NCI-H1048 (cell line): ENCODE results near the gene TEX19.

ENCODE experiments used
- DNase-seq: peaks from one replicate; lab custom pipeline; 2025; lab: John Stamatoyannopoulos, UW

TEX19 gene

DNA sequence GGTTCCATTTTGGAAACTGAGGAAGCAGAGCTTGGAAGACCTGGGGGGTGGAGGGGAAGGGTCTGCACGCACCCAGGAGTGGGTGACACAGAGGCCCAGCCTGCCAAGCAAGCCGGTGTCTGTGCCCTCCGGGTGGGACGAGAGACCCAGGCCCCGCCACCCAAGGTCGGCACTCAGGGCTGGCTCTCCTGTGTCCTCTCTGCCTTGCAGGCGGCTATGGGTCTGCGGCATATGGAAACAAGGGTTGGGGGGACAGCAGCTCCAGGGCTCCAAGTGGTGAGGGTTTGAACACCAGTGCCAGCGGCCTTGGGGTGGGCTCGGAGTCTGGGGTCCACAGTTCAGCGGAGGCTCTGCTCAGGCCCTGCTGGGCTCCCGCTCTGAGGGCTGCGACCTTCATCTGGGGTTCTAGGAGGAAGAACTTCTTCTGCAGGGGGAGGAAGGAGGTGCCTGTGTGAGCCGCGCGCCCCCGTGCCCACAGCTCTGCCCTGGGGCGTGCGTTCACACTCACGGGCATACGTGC is 37.0 kb upstream of the TEX19 start:
- no peak for DNase-seq

DNA sequence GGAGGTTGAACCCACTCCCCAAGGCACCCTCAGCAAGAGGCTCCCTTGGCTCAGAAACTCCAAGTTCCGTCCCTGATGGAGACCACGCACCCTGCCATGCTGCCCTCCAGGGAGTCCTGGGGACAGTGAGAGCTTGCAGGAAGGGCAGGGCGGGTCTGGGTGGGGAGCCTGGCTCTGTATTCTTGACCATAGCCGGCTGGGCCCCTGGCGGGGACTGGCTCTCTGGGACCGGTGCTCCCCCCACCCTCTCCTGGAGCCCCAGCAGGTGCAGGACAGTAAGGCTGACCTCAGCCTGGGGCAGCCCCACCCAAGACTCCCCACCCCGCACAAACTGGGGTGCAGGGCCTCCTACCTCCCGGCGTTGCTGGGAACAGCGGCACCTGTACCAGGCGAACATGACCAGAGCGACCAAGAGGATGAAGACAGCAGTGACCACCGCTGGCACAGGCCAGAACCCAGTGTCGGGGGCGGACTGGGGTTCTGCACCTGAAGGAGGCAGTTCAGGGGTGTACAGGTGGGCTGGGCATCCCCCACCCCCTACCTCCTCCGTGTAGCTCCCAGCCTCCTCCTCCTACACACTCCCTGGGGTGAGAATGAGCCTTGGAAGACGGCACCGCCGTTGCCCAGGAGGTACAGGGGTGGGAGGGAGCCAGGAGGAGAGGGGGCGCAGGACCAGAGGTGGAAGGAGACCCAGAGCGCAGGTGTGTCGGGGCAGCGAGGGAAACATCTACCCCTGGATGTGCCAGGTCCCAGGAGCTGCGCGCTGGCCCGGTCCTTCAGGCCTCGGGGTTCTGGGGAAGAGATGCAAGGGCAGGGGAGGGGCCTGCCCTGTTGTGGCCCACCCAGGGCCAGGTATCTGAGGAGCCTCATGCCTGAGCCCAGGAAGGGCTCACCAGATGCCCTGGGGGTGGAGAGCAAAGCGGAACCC is 36.3 kb upstream of the TEX19 start:
- no peak for DNase-seq

DNA sequence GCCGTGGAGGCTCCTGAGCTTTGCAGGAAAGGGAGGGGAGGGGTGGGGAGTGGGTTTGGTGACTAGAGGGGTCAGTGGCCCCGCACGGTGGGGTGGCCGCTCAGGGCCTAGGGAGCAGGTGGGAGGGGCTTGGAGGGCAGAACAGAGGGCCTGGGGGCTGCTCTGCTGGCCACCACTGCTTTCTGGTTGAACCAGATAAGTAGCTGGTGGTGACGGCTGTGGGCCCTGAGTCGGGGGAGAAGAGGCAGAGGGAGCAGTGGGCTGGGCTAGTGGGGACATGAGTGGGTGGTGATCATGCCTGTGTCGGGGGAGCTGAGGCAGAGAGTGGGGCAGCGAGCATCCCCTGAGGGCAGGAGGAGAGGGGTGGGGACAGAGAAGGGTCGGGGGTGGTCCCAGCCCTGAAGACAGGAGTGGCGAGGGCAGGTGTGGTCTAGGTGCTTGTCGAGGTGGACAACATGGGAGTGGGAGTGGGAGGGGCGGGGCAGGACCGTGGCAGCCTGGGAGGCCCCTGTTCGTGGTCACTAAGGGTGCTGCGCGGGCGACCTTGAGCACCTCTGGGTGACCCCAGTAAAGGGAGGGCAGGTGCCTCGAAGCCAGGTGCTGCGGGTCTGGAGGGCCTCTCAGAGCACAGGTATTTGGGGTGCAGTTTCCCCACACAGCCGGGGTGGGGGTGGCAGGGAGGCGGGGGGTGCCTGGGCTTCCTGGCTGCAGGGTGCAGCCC is 35.4 kb upstream of the TEX19 start:
- DNase-seq = no peak

DNA sequence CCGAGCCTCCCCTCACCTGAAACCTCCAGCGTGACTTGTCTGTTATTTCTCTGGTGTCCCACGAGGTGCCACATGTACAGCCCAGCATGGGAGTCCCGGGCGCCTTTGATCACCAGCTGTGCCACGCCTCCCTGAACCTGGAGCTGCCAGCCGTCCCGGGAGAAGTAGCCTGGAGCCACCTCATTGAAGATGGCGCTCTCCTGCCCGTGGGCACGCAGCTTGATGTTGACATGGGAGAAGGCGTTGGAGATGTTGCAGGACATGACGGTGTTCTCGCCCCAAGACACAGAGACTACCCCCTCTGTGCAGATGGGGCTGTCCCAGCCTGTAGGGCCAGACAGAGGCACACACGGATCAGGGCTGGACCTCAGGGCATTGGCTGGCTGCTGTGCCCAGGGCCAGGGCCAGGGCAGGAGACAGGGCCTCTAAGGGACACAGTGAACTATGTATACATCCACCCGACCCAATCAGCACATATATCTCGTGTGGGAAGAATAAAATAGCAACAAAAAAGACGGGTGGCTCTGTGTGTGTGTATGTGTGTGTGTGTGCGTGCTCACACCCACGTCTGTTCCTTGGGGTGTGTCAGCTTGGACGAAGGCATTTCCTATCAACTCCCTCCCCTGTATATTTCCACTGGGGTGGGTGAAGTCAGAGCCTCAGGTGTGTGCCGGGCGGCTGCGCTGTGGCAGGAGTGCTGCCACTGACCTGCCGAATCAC is 34.3 kb upstream of the TEX19 start:
- DNase-seq = no peak

DNA sequence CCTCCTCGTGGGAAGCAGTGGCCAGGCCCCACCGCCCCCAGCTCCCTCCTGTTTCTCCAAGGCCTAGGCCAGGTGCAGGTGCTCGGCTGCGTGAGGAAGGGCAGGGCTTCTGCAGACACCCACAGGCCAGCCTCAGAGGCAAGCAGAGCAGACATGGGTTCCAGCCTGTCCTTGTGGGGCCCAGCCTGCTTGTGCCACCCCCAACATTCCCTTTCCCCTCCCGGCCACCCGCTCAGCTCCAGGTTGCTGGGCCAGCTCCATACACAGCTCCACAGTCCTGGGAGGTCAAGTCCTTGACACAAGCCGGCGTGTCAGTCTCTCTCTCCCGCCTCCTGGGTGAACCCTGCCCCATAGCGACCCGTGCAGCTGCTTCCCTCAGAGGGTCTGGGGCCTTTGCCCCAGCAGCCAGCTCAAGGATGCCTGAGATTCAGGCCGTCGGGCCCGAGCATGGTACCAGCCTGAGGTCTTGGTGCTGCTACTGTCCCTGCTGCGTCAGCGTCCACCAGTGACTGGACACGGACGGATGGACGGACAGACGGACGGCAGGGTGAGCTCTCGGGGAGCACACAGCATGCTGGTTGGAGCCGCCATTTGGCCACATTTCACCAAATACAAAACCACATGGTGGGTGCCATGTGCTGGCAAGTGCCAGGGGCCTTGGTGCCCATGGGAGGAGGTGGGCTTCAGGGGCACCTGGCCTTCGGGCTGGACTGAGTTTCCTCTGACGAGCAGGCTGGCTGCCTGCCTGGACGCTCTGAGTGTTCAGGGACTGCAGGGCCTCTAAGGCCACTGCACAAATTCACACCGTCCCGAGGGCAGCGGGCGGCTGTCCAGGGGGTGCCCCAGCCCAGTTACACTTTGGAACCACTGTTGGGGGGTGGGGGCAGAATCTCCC is 33.5 kb upstream of the TEX19 start:
- no peak for DNase-seq

DNA sequence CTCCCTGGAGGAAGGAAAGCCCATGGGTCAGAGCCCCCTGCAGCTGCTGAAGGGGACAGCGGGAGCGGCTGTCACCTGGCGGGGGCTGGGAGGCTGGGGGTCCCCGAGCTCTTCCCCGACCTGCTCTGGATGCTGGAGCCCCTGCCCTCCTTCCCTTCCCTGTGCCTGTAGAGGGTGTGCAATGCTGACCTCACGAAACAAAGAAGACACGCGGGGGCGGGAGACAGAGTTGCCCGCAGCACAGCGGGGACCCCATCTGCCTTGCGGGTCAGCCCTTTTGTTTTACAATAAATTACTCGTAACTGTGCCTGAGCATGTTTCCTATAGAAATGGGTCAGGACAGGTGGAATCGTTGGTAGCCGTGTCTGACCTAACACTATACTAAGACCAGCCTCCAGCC is 31.8 kb upstream of the TEX19 start:
- no peak for DNase-seq

DNA sequence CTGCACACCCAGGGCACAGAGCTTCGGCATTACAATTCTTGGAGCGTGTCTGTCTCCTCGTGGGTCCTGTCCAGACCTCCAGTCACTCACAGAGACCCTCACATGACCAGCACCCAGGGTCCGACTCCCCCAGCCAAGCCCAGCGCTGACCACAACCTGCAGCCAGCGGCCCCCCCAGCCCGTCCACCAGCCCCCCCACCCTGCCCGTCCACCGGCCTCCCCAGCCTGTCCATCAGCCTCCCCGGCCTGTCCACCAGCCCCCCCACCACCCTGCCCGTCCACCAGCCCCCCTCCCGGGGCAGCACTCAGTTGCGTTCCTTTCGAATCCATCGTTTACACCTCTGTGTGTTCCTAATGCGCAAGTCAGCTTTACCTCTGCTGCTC is 31.3 kb upstream of the TEX19 start:
- DNase-seq = no peak

DNA sequence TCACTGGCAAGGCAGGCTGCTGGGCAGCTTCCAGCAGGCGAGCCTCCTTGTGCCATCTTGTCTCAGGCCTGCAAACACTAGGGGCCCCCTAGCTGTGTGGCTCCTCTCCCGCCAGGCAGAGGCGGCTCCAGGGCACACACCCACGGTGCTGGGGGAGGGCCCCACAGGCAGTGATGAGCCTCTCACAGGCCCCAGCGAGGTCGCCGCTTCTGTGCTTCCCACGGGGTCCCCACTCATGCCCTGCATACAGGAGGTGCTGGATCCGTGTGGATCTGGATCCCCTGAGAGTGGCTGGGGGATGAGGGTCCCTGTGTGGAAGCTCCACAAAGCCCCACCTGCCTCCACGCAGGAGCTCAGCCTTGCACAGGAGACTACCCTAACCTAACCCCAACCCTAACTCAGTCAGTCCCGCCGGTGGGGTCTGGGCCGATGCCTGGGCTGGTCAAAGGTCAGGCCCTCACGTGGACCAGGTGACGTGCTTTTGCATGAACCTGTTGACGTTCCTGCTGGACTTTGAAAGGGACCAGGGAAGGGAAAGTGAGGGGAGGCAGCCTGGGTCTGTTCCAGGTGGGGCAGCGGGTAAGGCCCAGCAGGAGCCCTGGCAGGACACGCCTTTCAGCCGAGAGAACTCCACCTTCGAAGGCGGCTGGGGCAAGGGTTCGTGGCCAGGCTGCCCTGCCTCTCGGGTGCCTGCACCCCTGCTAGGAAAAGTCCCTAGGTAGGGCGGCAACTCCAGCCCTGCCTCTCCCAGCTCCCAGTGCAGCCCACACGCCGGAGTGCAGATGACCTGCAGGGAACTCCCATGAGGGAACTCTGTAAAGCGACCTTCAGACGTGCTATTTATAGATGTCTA is 30.7 kb upstream of the TEX19 start:
- no peak for DNase-seq

DNA sequence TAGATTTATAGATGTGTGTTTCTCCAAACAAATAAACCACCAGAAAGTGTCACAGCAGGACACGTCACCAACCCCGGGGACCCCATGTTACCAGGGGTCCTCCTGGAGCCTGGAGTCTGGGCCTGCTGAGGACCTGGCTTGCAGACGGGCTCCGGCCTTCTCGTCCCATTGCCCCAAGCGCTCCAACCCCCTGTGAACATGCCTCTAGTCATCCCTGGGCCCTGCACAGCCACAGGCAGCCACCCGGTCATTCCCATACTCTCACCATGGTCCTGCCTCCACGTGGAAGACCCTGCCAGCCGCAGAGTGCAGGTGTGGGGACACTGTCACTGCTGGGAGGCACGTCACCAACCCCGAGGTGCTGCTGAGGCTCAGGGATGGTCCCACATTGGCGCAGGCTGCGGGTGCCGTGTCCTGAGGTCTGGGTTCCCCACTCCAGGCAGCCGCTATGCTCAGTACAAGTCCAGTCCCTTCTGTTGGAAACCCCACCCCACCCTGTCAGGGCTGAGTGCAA is 30.0 kb upstream of the TEX19 start:
- no peak for DNase-seq

DNA sequence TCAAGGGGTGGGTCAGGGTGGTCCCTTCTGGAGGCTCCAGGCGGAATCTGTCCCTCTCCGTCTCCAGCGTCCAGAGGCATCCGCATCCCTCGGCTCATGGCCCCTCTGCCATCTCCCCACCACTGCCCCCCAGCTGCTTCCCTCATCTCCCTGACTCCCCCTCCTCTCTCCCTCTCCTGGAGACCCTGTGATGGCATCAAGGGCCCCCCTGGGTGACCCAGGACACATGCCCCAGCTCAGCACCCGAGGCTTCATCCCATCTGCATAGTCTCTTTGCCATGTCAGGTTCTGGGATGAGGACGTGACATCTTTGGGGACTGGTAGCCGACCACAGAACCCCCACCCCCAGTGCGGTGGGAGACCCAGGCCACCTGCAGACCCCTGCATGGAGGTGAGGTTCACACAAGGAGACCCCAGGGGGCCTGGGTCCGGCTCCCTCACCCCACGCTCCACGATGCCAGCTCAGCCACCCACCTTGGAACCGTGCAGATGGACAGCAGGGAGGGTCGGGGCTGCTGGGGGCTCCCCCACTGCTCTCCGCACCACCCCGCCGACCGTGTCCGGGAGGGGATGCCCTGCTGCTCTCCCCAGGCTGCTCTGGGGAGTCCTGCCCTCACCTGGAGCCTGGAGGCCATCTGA is 29.2 kb upstream of the TEX19 start:
- no peak for DNase-seq

DNA sequence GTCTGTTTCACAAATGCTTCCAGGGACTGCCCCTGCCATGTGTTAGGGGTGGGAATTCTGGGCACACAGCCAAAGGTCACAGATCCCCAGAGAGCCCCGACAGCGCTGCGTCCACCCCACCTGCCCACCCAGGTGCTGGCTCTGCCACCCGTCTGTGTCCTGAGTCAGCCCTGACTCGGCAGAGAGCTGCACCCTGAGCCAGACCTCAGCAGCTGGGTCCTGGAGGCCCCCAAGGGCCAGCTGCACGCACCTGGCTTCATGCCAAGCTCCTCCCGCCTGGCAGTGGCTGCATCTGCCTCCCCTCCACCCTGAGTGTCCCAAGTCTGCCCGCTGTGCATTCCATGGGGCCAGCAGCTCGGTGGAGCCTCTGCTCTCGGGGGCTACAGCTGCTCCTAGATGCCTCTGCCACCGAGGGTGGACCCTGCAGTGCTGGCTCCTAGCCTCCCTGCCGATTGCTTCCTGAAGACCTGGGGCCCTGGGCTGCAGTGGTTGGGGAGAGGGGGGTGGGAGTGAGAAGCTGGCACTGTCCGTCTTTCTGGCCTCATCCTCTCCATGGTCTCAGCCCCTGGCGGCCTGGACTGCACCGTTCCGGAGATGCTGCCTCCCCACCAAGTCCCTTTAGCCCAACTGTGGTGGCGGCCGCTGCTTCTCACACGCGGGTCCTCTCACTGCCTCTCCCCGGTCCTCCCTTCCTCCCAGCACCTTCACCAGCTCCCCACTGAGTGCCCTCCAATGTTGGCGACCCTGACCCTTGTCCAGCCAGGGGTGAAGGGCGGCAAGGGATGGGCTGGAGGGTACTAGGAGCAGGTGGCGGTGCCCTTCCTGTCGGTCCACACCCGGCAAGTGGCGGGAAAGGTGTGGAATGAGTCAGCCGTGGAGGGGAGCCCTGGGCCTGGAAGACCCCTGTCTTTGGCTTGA is 28.5 kb upstream of the TEX19 start:
- no peak for DNase-seq

DNA sequence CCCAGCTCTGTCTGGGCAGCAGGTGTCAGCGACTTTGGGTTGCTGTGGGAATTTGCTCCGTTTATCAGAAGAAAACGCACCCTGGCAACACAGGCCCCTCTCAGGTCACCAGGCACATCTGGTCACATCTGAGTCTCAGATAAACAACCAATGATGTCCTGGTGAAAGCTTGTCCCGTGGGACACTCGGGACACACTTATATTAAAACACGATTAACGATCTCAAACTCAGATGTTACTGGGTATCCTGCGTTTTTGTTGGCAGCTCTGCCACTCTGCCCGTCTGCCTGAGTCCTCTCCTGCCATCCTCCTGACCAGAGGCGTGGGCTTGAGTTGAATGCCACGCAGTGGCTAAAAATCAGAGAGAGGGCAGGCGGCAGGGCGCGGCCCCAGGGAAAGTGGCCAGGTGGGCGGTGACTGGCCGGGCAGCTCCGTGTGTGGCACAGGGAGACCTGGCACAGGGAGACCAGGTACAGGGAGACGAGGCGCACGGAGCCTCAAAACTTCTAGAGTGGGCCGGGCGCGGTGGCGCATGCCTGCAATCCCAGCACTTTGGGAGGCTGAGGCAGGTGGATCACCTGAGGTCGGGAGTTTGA is 27.6 kb upstream of the TEX19 start:
- DNase-seq = no peak

DNA sequence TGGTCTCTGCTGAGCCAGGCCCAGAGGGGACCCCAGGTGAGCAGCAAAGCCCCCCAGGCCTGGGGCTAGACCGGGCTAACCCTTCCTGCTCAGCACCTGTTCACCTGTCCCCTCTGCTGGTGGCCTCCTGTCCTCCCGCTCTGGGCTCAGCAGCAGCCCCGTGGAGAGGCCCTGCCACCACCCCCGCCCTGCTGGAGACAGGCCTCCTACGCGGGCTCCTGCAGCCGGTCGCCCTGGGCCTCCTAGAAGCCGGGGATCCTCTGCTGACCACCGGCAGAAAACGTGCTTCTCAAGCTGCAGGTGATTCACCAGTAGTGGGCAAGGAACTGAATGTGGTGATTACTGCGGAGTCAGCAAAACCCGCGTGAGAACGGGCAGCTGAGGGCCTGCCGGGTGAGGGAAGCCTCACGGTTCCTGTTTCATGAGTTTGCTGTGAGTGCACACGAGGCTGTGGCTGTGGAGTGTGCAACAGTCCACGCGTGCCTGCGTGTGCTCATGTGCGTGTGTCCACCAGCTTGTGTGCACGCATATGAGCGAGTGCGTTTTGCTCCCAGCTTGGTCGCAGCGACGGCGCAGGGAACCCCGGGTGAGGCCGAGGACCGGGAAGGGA is 26.3 kb upstream of the TEX19 start:
- no peak for DNase-seq

DNA sequence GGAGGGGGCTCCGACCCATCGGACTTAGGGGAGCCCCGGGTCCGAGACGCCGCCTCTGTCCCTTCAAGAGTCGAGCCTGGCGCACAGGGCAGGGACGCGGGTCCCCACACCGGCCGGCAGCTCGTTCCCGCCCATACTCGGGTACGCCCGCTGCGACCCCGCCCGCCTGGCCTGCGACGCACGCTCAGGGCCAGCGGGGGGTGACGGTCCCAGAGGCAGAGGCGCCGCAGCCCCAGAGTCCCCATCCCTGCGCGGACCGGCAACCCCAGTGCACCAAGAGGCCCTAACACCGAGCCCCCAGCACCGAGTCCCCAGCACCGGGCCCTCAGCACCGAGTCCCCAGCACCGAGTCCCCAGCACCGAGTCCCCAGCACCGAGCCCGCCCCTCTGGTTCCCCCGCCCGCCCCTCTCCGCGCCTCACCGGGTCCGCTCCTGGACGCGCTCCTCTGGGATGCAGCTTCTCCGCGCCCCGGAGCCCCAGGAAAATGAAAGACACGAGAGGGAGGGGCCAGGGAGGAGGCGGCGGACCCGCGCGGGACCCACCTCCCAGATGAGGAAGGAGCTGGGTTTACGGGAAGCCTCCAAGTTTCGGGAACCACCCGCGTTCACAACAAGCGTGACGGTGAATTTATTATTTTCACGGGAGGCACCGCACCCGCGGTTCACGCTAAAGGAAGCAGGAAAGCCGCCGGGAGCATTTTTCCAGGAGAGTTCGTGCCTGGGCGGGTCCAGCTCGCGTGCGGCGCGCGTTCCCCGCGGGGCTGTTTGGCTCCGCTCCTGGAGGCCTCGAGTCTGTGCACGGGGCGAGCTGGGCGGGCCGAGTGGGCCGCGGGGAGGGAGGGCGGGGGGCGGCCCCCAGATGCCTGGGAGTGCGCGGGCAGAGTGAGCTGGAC is 25.5 kb upstream of the TEX19 start, which contains the start of gene SECTM1:
Gene SECTM1, minus strand, starts transcription at position 488 of the 893 bp plus-strand sequence. CDS start 6,526 bp downstream, outside the sequence.
- DNase-seq = no peak

DNA sequence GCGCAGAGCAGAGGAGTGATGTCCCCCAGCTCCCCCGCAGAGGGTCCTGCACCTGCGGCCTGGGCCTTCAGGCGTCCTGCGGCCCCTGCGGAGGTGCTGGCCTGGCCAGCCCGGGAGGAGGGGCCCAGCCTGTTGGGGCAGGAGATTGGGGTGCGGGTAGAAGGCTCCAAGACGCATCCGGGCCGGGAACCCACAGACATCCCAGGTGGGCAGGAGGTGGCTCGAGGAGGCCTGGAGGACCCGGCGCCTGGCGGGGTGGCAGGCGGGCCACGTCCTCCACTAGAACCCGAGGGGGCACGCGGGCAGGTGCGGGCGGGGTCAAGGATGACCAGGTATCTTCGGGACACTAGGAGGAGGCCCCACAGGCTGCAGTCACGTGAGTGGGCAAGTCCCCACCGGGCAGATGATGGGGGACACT is 24.8 kb upstream of the TEX19 start:
- no peak for DNase-seq

DNA sequence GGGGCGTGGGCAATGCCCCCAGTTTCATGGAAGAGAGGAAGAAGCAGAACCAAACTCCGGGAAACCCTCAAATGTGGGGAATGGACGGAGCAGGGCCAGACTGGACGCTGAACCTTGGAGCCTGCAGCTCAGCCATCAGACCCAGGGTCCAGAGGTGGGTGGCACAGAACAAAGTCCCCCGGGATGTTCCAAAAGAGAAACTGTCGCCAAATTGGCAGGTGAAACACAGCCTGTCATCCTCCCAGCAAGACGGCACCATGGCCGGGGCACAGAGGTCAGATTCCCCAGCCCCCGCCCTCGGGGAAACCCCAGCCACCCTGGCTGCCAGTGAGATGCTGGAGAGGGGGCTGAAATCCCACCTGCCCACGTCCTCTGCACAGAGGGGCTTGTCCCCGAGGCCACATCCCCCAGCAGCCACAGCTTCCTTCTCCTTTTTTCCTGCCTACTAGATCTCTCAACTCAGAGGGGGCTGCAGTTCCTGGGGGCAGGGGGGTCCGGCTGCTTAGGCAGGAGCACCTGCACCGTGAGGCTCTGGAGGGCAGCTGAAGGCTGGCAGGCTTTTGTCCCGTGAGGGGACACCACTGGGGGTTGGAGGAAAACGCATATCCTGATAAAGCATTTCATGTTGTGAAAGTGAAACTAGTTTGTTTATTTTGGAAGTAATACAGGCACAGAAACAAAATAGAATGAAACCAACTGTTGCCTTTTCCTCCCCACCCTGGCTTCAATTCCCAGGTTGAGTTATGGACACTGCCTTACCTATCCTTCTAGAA is 24.2 kb upstream of the TEX19 start:
- no peak for DNase-seq
